AG10803 (cell line): ENCODE data around the gene BPIFB3.

Source experiments
- DNase-seq: peaks from one replicate; pipeline ENCODE4 v3.0.0; 2010; ENCODE audit warnings: low read depth
- H3K4me3 ChIP-seq: 2 replicates; pipeline ENCODE4 v1.5.1; 2011; ENCODE audit warnings: mild to moderate bottlenecking, low read length, control low read depth
- CTCF ChIP-seq: conservative IDR thresholded peaks from 2 replicates; pipeline ENCODE4 v1.5.1; 2011; ENCODE audit warnings: mild to moderate bottlenecking, low read length, control low read depth, inconsistent platforms

Gene BPIFB3

GRCh38 chr20:33008336-33009213, 45.1 kb upstream of the BPIFB3 start:
- no peak for DNase-seq
- TF ChIP-seq CTCF, result no peak
- no peak overlapping the region for H3K4me3 ChIP-seq

- no peak for DNase-seq
- no peak for TF ChIP-seq CTCF
- H3K4me3 ChIP-seq, result no peak overlapping the region
Observed at GRCh38 chr20:33009214-33010132, 44.2 kb upstream of the BPIFB3 start.

- H3K4me3 ChIP-seq, result no peak overlapping the region
- no peak for DNase-seq
- no peak for TF ChIP-seq CTCF
Observed at GRCh38 chr20:33010133-33010504, 43.6 kb upstream of the BPIFB3 start.

- H3K4me3 ChIP-seq, result no peak overlapping the region
- no peak for TF ChIP-seq CTCF
- no peak for DNase-seq
Observed at GRCh38 chr20:33010674-33011449, 42.8 kb upstream of the BPIFB3 start.

GRCh38 chr20:33012327-33013189, 41.1 kb upstream of the BPIFB3 start:
- no peak for DNase-seq
- H3K4me3 ChIP-seq, result no peak overlapping the region
- TF ChIP-seq CTCF, result no peak

- TF ChIP-seq CTCF, result no peak
- DNase-seq, result no peak
Observed at GRCh38 chr20:33013701-33014326, 39.9 kb upstream of the BPIFB3 start.

More at GRCh38 chr20:33013701-33014326, 39.9 kb upstream of the BPIFB3 start:
- no peak overlapping the region for H3K4me3 ChIP-seq
